Posterior cingulate gyrus (tissue), 11 donors: ENCODE results near the gene ARRDC1.

Source experiments
- DNase-seq, 10 donors: peaks; one replicate each; pipeline versions ENCODE4 v3.0.0 to v3.0.0-alpha.2; 2020 to 2021; ENCODE audit warnings: mixed read lengths in 3 of 10
- intact Hi-C: fragments of 100-400 bp; cut with DNase I; formaldehyde crosslinking; loops from one replicate; pipeline ENCODE4 v1.15.1; 2023

Gene ARRDC1

DNA sequence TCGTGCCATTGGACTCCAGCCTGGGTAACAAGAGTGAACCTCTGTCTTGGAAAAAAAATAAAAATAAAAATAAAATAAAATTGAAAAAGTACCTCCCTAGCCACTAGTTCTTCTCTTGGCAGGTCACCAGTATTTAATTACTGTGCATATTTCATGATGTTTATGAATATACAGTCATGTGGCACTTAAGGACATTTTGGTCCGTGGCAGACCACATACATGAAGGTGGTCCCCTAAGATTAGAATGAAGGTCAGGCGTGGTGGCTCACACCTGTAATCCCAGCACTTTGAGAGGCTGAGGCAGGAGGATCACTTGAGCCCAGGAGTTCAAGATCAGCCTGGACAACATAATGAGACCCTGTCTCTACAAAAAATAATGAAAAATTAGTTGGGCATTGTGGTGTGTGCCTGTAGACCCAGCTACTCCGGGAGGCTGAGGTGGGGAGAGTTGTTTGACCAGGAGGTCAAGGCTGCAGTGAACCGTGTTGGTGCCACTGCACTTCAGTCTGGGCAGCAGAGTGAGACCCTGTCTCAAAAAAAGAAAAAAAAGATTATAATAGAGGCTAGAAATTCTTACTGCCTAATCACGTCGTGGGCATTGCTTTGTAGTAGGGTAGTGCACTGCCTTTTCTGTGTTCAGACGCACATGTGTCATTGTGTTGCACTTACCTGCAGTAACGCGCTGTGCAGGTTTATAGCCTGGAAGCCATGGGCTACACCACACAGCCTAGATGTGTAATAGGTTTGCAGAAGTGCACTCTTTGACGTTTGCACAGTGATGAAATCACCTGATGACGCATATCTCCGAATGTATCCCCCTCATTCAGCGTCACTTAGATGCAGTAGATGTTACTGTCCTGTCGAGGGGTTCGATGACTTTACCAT is 26.1 kb downstream of the ARRDC1 start:
- peak in 3 of 10 donors; percentile 3 to 25 (median 4) for DNase-seq
- intact Hi-C loops, result no loop called here

DNA sequence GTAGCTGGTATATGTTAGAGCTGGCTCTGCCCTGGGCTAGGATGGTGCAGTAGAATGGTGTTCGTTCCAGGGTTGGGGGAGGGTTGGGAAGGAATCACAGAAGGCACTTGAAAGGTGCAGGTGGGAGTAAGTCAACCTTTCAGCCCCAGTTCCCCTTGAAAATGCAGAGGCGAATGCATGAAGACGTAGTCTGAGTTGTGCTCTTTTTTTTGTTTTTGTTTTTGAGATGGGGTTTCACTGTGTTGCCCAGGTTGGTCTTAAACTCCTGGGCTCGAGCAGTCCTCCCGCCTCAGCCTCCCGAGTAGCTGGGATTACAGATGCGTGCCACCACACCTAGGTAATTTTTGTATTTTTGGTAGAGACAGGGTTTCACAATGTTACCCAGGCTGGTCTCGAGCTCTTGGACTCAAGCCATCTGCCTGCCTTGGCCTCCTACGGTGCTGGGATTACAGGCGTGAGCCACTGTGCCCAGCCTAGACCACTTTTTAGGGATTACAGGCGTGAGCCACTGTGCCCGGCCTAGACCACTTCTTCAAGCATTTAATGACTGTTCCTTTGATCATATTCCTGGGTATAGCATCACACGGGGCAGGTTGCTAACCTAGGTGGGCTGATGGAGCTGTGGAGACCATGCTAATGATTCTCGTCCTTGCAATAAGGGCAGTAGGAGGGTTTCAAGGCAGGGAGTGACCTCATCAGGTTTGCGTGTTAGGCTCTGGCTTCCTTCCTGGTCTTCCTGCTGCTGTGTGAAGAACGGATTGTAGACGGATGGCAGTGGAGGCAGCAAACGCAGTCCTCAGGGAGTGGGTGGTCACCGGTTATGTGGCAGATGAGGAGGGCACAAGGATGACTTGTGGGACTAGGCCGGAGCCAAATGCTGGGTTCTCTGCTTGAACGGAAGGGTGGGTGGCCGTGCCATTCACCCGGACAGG is 27.0 kb downstream of the ARRDC1 start:
- peak in 4 of 10 donors; percentile 43 to 80 (median 56) for DNase-seq
- intact Hi-C loops, result no loop called here

DNA sequence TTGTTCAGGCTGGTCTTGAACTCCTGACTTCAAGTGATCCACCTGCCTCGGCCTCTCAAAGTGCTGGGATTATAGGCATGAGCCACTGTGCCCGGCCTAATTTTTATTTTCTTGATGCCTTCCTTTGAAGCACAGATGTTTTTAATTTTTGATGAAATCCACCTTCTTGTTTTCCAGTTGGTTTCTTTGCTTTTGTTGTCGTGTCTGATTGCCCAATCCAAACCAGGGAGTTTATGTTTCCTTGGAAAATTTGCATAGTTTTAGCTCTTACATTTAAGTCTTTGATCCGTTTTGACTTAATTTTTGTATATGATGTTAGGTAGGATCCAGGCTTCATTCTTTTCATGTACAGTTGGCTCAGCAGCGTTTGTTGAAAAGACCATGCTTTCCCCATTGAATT is 28.5 kb downstream of the ARRDC1 start:
- DNase-seq, result peak in 1 of 10 donors; percentile 13
- intact Hi-C loops, result no loop called here

DNA sequence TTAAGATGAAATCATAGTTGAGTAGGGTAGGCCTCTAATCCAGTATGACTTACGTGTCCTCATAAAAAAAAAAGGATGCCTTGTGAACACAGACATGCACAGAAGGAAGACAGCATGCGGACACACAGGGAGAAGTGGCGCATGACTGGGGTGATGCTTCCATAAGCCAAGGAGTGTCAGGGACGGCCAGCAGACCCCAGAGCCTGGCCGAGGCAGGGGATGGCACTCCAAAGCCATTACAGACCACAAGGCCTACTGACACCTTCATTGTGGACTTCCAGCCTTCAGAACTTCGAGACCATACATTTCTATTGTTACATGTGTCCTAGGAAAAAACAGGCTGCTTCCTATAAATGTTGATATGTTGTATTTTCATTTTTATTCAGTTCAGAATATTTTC is 33.2 kb downstream of the ARRDC1 start:
- intact Hi-C loops, result no loop called here
- DNase-seq, result peak in 2 of 10 donors; percentile 6 to 33

DNA sequence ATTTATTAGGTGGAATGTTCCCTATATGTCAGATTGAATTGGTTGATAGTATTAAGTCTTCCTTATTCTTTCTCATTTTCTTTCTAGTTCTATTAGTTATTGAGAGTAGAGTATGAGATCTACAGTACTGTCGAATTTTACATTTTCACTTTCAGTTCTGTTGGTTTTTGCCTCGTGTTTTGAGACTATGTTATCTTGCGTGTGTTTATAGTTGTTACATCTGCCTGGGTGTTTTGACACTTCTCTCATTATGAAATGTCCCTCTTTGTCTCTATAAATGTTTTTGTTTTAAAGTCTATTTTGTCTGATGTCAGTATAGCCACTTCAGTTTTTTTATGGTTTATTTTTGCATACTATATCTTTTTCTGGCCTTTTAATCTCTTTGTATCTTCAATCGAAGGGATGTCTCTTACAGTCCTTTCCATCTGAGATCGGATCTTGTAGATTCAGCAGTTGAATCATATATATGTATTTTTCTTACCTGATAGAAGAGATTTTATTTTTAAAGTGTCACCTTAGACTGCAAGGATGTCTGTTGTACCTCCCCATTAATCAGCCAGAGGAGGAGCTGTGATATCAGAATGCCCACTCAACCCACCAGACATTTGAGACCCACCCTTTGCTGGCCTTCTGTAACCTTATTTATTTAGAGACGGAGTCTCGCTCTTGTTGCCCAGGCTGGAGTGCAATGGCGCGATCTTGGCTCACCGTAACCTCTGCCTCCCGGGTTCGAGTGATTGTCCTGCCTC is 34.0 kb downstream of the ARRDC1 start:
- DNase-seq, result no peak
- intact Hi-C loops, result no loop called here

DNA sequence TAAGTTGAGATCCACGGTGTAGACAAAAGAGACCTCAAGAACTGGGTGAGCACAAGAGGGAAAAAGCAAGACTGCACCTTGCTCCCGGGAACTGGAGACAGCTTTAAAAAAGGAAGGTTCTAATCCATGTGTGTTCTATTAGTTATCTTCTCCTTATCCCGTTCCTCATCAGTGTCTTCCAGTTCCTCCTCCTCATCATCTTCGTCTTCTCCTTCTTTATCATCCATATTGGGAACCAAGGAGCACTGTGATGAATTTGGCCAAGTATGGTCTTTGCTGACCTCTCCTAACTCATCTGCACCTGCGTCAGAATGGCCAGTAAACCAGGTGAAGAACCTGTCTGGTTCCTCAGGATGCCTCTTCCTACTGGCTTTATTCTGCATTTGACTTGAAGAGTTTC is 35.4 kb downstream of the ARRDC1 start:
- DNase-seq, result peak in 1 of 10 donors; percentile 1
- intact Hi-C loops, result no loop called here

DNA sequence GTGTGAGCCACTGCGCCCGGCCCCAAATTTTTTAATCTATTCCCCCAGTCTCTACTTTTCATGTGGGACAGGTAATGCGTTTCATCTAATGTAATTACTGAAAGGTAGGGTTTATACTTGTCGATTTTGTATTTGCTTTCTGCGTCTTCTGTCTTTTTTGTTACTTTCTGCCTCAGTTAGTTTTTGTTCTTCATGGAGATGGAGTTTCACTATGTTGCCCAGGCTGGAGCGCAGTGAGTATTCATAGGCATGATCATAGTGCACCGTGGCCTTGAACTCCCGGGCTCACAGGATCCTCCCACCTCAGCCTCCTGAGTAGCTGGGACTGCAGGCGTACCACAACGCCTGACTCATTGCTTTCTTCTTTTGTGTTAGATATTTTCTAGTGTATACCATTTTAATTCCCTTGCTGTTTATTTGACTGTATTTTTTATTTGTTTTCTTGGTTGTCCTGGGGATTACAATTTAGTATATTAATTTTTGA is 36.7 kb downstream of the ARRDC1 start:
- DNase-seq, result peak in 1 of 10 donors; percentile 18
- intact Hi-C loops, result no loop called here

DNA sequence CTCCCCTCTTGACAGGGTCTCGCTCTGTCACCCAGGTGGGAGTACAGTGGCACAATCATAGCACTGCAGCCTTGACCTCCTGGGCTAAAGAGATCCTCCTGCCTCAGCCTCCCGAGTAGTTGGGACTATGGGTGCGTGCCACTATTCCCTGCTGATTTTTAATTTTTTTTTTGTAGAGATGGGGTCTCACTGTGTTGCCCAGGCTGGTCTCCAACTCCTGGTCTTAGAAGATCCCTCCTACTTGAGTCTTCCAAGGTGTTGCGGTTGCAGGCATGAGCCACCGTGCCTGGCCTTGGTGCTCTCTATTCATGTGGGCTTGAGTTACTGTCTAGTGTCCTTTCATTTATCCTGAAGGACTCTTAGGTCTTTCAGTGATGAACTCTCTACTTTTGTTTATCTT is 37.4 kb downstream of the ARRDC1 start:
- peak in 1 of 10 donors; percentile 6 for DNase-seq

DNA sequence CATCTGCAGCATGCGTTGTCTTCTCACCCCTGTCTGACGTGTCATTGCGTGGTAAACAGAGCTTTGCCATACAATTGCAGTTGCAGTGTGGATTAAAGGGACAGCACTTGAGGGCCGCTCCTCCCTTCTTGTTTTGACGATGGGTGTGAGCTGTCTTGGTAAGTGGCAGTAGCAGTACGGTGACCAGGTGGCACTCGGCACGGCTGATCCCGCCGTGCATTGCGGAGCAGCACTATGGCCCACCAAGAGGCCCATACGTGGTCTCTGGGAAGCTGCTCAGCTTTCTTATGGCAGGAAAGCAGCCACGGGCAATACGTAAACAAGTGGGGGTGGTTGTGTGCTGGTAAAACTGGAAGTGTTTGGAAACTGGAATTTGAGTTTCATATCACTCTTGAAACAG is 38.4 kb downstream of the ARRDC1 start:
- intact Hi-C loops, result no loop called here
- DNase-seq, result peak in 1 of 10 donors; percentile 55

More for the DNA sequence above, 37.4 kb downstream of the ARRDC1 start:
- intact Hi-C loops, result no loop called here

DNA sequence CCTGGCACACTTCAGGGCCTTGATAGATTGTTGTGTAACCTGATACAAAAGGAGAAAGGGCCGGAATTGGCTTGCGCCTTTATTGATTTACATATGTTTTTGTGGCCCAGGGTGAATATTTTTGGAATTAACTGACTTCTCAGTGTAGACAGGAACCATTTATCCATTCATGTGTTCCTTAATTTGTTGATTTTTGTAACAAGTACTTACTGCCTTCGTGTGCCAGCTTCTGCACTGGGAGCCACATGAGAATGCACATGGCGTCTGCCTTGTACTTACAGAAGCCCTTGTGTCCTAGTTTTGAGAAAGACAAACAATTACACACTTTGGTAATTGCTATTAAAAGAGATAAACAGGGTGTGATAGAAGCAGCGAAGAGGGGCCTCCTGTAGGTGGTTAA is 39.7 kb downstream of the ARRDC1 start:
- peak in 1 of 10 donors; percentile 28 for DNase-seq
- intact Hi-C loops, result no loop called here

DNA sequence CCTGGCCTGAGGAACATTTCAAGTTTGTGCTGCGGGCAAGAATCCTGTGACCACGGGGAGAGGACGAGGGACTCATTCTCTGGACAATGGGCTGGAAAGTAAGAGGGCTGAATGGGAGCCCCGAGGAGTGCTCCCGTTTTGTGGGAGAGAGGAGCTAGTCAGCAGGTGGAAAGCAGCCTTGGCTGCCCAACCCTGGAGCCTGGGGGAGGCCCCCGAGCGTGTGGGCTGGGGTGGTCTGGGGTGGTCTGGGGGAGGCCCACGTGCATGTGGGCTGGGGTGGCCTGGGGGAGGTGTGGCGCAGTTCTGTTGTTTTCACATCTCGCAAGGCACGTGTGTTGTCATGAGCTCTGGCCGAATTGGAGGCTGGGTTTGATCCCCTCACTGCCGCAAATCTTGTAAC is 40.9 kb downstream of the ARRDC1 start:
- peak in 1 of 10 donors; percentile 57 for DNase-seq
- intact Hi-C loops, result no loop called here

DNA sequence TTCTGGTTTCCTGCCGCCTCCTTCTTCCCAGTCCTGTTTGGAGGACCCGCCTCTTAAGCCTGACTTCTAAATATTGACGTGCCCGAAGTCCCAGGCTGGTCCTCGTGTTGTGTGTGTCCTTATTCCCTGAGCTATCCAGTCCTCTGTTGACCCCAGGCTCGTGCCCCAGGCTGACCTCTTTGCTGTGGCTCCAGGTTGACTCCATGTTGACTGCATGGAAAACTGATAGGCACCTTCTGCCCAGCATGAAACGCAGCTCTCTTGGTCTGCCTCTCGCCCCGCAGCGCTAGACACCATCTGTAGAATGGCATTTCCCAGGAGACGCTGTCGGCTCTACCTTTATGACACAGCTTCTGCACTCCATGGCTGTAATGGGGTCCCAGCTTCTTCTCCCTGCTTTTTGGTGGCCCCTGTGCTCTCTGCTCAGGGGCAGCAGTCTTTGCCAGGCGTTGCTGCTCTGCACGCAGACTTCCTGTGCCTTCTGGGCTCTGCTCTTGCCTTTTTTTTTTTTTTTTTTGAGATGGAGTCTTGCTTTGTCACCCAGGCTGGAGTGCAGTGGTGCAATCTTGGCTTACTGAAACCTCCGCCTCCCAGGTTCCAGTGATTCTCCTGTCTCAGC is 41.7 kb downstream of the ARRDC1 start:
- peak in 1 of 10 donors; percentile 38 for DNase-seq
- intact Hi-C loops, result no loop called here

DNA sequence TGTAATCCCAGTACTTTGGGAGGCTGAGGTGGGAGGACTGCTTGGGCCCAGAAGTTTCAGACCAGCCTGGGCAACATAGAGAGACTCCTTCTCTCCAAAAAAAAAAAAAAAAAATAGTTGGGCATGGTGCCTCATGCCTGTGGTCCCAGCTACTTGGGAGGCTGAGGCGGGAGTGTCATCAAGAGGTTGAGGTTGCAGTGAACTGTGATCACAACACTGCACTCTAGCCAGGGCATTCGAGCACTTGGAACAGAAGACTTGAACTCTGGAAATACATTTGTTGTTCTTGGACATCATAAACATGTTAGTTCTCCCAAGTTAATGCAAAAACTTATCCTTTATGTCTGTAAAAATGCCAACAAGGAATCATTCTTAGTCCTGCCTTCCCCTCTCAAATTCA is 42.9 kb downstream of the ARRDC1 start:
- DNase-seq, result peak in 1 of 10 donors; percentile 15
- intact Hi-C loops, result no loop called here

DNA sequence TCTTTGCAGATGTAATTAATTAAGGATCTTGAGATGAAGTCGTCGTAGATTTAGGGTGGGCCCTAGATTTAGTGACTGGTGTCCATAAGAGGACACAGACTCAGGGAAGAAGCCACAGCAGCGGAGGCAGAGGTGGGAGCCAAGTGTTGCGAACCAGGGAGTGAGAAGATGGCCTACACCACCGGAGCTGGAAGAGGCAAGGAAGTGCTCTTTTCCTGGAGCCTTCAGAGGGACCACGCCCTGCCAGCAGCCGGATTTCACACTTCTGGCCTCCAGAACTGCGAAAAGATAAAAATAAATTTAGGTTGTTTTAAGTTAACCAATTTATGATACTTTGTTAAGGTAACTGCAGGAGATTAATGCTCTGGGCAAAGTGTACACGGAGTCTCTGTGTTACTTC is 44.1 kb downstream of the ARRDC1 start:
- DNase-seq, result peak in 1 of 10 donors; percentile 22
- intact Hi-C loops, result no loop called here

DNA sequence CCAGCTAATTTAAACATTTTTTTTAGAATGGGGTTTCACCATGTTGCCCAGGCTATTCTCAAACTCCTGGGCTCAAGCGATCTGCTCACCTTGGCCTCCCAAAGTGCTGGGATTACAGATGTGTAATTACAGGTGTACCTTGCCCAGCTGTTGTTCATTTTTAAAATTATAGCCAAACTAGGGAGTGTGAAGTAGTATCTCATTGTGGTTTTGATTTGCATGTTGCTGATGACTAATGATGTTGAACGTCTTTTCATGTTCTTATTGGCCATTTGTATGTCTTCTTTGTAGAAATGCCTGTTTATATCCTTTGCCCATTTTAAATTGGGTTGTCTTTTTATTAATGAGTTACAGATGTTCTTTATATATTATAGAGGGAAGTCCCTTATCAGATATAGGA is 44.8 kb downstream of the ARRDC1 start:
- no peak for DNase-seq
- intact Hi-C loops, result no loop called here

DNA sequence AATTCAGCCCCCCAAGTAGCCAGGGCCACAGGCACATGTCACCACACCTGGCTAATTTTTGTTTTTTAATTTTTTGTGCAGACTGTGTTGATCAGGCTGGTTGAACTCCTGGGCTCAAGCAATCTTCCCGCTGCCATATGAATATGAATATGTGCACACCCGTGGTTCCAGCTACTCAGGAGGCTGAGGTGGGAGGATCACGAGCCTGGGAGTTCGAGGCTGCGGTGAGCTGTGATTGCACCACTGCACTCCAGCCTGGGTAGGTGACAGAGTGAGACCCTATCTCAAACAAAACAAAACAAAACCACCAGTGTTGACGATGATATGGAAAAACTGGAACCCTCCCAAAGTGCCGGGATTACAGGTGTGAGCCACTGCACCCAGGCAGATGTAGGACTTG is 45.3 kb downstream of the ARRDC1 start:
- intact Hi-C loops, result no loop called here

DNA sequence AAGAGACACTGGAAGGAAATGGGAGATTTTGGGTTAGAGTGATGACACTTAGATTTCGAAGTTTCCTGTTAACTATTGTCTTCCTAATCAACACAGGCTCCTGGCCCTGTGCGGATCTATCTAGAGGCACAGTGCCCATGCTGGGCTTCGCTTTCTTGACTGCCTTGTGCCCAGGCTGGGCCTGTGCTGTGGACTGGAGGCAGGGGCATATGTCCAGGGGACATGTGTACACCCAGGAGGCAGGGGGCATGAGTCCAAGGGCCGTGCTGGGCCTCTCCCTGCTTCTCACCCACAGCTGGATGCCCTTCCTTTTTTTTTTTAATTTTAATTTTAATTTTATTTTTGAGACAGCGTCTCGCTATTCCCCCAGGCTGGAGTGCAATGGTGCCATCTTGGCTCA is 50.9 kb downstream of the ARRDC1 start:
- DNase-seq, result peak in 2 of 10 donors; percentile 68 to 77
- intact Hi-C loops, result no loop called here

More for the DNA sequence above, 45.3 kb downstream of the ARRDC1 start:
- DNase-seq, result peak in 1 of 10 donors; percentile 54

DNA sequence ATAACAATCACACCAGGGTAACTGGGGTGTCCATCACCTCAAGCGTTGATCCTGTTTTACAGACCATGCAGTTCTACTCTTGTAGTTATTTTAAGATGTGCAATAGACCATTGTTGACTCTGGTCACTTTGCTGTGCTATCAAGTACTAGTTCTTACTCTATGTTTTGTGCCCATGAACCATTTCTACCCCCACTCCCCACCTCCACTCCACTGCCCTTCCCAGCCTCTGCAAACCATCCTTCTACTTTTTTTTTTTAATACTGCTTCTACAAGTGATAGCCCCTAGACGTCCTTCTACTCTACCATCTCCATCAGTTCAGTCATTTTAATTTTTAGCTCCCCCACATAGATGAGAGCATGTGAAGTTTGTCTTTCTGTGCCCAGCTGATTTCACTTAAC is 52.1 kb downstream of the ARRDC1 start:
- intact Hi-C loops, result no loop called here
- DNase-seq, result no peak

DNA sequence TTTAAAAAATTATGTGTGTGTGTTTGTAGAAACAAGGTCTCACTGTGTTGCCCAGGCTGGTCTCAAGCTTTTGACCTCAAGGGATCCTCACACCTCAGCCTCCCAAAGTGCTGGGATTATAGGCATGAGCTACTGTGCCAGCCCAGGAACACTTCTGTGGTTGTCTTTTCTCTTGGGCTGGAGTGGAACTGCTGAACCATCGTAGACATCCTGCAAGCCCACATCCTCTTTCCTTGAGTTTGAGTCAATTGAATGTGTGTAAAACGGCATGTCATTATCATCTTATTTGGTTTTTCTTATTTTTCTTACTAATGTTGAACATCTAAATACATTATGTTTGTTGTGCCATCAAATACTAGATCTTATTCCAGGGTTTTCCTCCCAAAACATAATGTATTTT is 53.3 kb downstream of the ARRDC1 start:
- no peak for DNase-seq
- intact Hi-C loops, result no loop called here

DNA sequence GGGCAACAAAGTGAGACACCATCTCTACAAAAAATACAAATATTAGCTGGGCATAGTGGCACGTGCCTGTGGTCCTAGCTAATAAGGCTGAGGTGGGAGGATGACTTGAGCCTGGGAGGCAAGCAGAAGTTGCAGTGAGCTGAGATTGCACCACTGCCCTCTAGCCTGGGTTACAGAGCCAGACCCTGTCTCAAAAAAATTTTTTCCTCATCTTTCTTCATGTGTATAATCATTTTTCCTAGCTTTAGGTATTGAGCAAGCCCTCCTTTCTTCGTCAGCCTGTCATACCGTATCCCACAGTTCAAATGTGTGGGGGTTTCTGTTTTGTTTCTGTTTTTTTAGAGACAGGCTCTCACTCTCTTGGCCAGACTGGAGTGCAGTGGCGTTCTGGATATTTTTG is 54.7 kb downstream of the ARRDC1 start:
- DNase-seq, result peak in 1 of 10 donors; percentile 6
- intact Hi-C loops, result no loop called here
